Esophagus squamous epithelium (tissue), 5 donors: ENCODE measurements around the gene ZNF175. TPM values are rescaled to one million over a fixed set of nuclear protein-coding genes. Genes with fewer than 3 reads are reported as not detected.
A peak's percentile ranks its signal among the peaks of the same experiment; 100 is the strongest.

ENCODE experiments used
- DNase-seq: peaks from one replicate; lab custom pipeline; 2025; lab: John Stamatoyannopoulos, UW
- H3K27ac ChIP-seq, 4 donors: fragments of 200-600 bp; sonication (generic); one replicate each; pipeline ENCODE4 v1.5.1; 2016 to 2019; ENCODE audit warnings: mild to moderate bottlenecking in 1 of 4
- H3K27me3 ChIP-seq, 4 donors: fragments of 200-600 bp; sonication (generic); 1 replicate in 3 of 4; 2 replicates in 1 of 4; pipeline versions ENCODE4 v1.5.1 to v1.6.0; 2017 to 2021; ENCODE audit warnings: antibody characterized with exemption in 1 of 4
- H3K36me3 ChIP-seq, 3 donors: fragments of 200-600 bp; sonication (generic); one replicate each; pipeline ENCODE4 v1.5.1; 2016 to 2019
- H3K4me1 ChIP-seq, 3 donors: fragments of 200-600 bp; sonication (generic); one replicate each; pipeline ENCODE4 v1.5.1; 2017 to 2019
- H3K4me3 ChIP-seq, 4 donors: fragments of 200-600 bp; sonication (generic); 1 replicate in 3 of 4; 2 replicates in 1 of 4; pipeline ENCODE4 v1.5.1; 2016 to 2019; ENCODE audit warnings: mild to moderate bottlenecking in 2 of 4, moderate library complexity in 1 of 4
- H3K9me3 ChIP-seq, 3 donors: fragments of 200-600 bp; sonication (generic); one replicate each; pipeline ENCODE4 v1.5.1; 2016 to 2019
- CTCF ChIP-seq, 6 experiments: fragments of 450-650 bp in 4 of 6; fragments of 200-600 bp in 2 of 6; sonication (generic) in 2 of 6; IDR thresholded peaks; one replicate each; pipeline ENCODE4 v1.5.1; 2016 to 2019; ENCODE audit warnings: antibody characterized with exemption in 6 of 6, mild to moderate bottlenecking in 4 of 6, moderate library complexity in 4 of 6
- POLR2A ChIP-seq, 4 donors: fragments of 450-650 bp; IDR thresholded peaks; one replicate each; pipeline ENCODE4 v1.6.1; 2017; ENCODE audit warnings: antibody characterized with exemption in 4 of 4, mild to moderate bottlenecking in 4 of 4, moderate library complexity in 3 of 4
- WGBS, 2 donors: methylation state at CpG; one replicate each; pipeline ENCODE4 v1.1.5; 2018; 5-methylcytosine and 5-hydroxymethylcytosine counted together
- intact Hi-C: fragments of 100-400 bp; cut with DNase I; formaldehyde crosslinking; loops from one replicate; pipeline ENCODE4 v1.15.0; 2022
- total RNA-seq, 4 donors: library from RNA; depleted of rRNA; stranded (reverse); fragments of >200 nt; gene quantifications; one replicate each; pipeline ENCODE4 v1.1.0, GENCODE V29; 2016
- donor health status: DM: yes; HTN: yes; CAD: no.

ZNF175 gene
- total RNA-seq, 4 donors from 2014 or later, result 2.5 to 5.7 (median 2.9) TPM

- no peaks in the 10 kb centered on the region for H3K36me3 ChIP-seq
- H3K27ac ChIP-seq, result no peak overlapping the region
- WGBS, 2 donors, result 94% methylated on average over 17 of the region's 31 CpGs
- intact Hi-C loops, result no loop called here
- H3K4me1 ChIP-seq, result peaks cover 8 to 16% (median 12%) of the 10 kb centered on the region in 3 donors
- no peak for DNase-seq
- TF ChIP-seq CTCF (IDR thresholded peaks at IDR 0.05) (no peak), POLR2A (IDR thresholded peaks at IDR 0.05) (no peak)
- no peaks in the 10 kb centered on the region for H3K9me3 ChIP-seq
- H3K27me3 ChIP-seq, result peaks cover 0 to 46% (median 0%) of the 10 kb centered on the region in 4 donors
- no peak overlapping the region for H3K4me3 ChIP-seq
Observed at GRCh38 chr19:51598159-51598915, 27.3 kb downstream of the ZNF175 start.

- no peak for TF ChIP-seq POLR2A (IDR thresholded peaks at IDR 0.05)
- no peak for TF ChIP-seq CTCF (IDR thresholded peaks at IDR 0.05)
- no peak overlapping the region for H3K4me3 ChIP-seq
- H3K27ac ChIP-seq, result no peak overlapping the region
- intact Hi-C loops, result no loop called here
- 94% methylated on average over 10 of the region's 10 CpGs for WGBS, 2 donors
- peaks cover 3 to 9% (median 6%) of the 10 kb centered on the region in 3 donors for H3K4me1 ChIP-seq
- peaks cover 0 to 46% (median 0%) of the 10 kb centered on the region in 4 donors for H3K27me3 ChIP-seq
- H3K9me3 ChIP-seq, result no peaks in the 10 kb centered on the region
- no peak for DNase-seq
- H3K36me3 ChIP-seq, result no peaks in the 10 kb centered on the region
Observed at GRCh38 chr19:51599084-51599483, 28.0 kb downstream of the ZNF175 start.

- intact Hi-C loops, result no loop called here
Observed at GRCh38 chr19:51600940-51601580, 30.0 kb downstream of the ZNF175 start.

GRCh38 chr19:51602189-51602854 is 31.2 kb downstream of the ZNF175 start:
- no peaks in the 10 kb centered on the region for H3K9me3 ChIP-seq
- 79 to 91% methylated on average over 19 to 20 of the region's 20 CpGs for WGBS, 2 donors
- no peaks in the 10 kb centered on the region for H3K36me3 ChIP-seq
- intact Hi-C loops, result no loop called here
- TF ChIP-seq CTCF (IDR thresholded peaks at IDR 0.05) (no peak), POLR2A (IDR thresholded peaks at IDR 0.05) (no peak)
- no peak overlapping the region for H3K27ac ChIP-seq
- peaks cover 0 to 46% (median 0%) of the 10 kb centered on the region in 4 donors for H3K27me3 ChIP-seq
- H3K4me3 ChIP-seq, result no peak overlapping the region
- no peak for DNase-seq
- no peaks in the 10 kb centered on the region for H3K4me1 ChIP-seq

More at GRCh38 chr19:51600940-51601580, 30.0 kb downstream of the ZNF175 start:
- H3K36me3 ChIP-seq, result no peaks in the 10 kb centered on the region
- 44 to 45% methylated on average over 10 to 15 of the region's 59 CpGs for WGBS, 2 donors
- H3K9me3 ChIP-seq, result no peaks in the 10 kb centered on the region
- peaks cover 0 to 46% (median 0%) of the 10 kb centered on the region in 4 donors for H3K27me3 ChIP-seq
- TF ChIP-seq CTCF (IDR thresholded peaks at IDR 0.05) (no peak), POLR2A (IDR thresholded peaks at IDR 0.05) (no peak)
- no peaks in the 10 kb centered on the region for H3K4me1 ChIP-seq
- no peak for DNase-seq
- peak overlapping the region in 1 of 4 donors; percentile 23 for H3K4me3 ChIP-seq
- H3K27ac ChIP-seq, result no peak overlapping the region
